Stimulated activated CD4-positive, alpha-beta T cell treated with anti-CD3 and anti-CD28 coated beads, Interleukin-2, amount 100 ng/mL, for 4 hours (primary cell): ENCODE measurements around the gene MTRR.

Experiments used
- DNase-seq: peaks from one replicate; pipeline ENCODE4 v3.0.0-alpha.2; 2020; ENCODE audit warnings: low read depth

MTRR gene

GRCh38 chr5:7857361-7857760 is 11.6 kb upstream of the MTRR start:
- no peak for DNase-seq

DNA sequence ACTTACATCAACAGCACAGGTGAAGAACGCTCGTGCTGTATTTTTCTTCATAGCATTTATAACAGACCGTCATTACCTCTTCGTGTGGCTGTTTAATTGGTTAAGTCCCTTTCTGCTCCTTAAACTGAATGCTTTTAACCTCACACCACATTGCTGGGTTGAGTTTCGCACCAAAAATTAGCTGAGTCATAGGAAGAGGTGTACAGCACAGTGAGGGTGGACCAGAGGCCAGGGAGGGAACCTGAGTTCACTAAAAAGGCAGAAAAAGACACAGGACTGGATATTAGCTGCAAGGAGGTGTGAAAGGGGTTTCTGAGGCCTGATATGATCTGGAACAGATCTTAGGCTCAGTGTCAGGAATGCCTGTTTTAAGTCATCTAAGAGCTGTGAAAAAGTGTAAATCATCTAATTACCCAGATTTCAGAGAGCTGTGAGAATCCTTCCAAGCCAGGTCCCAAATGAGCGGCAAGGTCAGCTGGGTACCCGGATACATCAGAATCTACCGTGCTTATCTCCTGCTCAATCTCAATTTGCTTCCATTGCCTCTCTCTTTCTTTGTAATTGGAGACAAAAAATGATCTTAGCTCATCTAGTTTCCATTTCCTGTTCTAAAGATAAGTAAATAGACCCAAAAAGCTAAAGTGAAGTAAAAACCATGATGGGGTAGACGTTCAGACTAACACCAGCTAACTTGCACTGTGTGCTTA is 10.9 kb upstream of the MTRR start:
- no peak for DNase-seq

DNA sequence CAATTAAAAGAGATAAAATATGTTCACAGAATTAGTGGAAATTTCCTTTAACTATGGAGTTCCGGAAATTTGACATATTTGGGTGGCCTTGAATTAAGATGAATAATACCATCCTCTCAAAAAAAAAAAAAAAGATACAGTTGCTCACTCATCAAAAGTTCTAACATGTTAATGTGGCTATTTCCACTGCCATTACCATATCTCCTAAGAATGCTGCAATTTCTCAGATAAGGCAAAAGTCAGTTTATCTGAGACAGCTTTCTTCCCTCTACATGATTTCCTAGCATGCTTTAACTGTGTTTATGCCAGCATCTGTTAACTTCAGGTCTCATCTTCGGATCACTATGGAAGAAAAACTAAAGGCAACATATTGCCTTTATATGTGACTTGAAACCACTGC is 2.8 kb upstream of the MTRR start:
- DNase-seq = no peak

- DNase-seq = no peak
Observed at GRCh38 chr5:7867260-7867659, 1.7 kb upstream of the MTRR start.

- no peak for DNase-seq
Observed at GRCh38 chr5:7868427-7868772, 548 bp upstream of the MTRR start.

DNA sequence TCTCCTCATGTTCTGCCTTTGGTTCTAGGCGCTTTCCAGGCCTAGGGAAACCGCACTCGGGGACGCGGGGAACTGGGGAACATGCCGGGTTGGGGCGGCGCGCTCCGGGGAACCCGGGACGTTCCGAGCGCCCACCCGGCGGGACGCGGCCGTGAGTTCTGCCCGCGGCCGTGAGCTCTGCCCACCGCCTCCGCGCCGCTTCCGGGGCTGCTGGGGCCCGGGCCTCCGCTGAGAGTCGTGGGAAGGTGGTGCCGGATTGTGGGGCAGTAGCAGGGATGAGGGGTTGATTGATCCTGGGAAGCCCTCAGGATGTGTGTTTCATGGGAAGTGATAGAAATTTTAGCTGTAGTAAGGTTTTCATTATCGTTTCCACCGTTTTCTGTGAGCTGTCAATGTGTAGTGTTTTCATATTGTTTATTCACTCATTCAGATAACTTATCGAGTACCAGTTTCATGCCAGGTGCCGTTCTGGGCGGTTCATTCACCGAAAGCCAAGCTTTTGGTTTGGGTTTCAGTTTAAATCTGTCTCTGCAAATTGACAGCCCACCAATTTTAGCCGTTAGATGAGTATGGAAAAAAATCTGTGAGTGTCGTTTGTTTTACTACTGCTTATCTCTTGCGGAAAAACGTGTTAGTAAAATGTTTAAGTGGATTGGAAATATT is 657 bp downstream of the MTRR start:
- DNase-seq = no peak

GRCh38 chr5:7871653-7872052 is 2.7 kb downstream of the MTRR start:
- DNase-seq = no peak

- no peak for DNase-seq
Observed at GRCh38 chr5:7872517-7873130, 3.7 kb downstream of the MTRR start.

GRCh38 chr5:7873216-7873615 is 4.3 kb downstream of the MTRR start:
- no peak for DNase-seq

- DNase-seq = no peak
Observed at GRCh38 chr5:7874639-7875038, 5.7 kb downstream of the MTRR start.

- DNase-seq = no peak
Observed at GRCh38 chr5:7875151-7875550, 6.2 kb downstream of the MTRR start.

DNA sequence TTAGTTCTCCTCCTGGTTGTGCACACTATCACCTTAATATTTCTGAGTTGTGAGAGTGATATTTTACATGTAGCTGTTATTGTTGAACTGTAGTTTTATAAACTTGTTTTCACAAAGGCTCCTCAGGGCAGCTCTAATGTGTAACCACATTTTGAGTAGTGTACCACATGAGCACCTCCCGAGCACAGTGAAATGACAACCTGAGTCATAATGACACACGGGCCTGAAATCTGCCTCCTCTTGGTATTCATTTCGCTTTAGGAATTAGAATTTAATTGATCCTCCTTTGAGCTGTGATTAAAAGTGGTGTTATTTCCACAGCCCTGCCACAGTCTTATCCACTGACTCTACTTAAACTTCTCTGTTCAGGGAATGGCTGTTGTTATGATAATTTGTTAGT is 7.9 kb downstream of the MTRR start:
- DNase-seq = no peak

DNA sequence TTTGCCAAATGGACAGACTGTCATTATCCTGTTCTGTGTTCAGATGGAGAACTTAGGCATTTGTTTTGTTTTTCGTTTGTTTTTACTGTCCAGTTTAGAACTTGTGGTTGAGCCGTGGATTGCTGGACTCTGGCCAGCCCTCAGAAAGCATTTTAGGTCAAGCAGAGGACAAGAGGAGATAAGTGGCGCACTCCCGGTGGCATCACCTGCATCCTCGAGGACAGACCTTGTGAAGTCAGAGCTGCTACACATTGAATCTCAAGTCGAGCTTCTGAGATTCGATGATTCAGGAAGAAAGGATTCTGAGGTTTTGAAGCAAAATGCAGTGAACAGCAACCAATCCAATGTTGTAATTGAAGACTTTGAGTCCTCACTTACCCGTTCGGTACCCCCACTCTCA is 8.9 kb downstream of the MTRR start:
- DNase-seq = no peak

DNA sequence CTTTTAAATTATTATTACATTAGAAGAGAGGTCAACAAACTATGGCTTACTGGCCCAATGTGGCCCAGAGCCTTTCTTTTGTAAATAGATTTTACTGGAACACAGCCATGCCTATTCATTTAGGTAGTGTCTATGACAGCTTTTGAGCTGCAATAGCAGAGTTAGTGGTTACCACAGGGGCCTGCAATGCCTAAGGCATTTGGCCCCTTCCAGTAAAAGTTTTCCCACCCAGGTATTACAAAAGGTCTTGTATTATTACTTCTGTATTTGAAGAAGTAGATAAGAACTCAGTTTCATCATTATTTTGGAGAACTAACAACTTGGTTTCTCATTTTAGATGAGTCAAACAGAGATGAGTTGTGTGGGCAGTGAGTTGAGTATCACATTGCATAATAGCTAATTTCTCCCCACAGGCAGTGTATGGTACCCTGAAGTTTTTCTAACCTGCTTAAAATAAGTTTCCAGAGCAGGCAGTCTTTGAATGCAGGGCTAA is 9.5 kb downstream of the MTRR start:
- no peak for DNase-seq

- DNase-seq = no peak
Observed at GRCh38 chr5:7881091-7881490, 12.1 kb downstream of the MTRR start.

DNA sequence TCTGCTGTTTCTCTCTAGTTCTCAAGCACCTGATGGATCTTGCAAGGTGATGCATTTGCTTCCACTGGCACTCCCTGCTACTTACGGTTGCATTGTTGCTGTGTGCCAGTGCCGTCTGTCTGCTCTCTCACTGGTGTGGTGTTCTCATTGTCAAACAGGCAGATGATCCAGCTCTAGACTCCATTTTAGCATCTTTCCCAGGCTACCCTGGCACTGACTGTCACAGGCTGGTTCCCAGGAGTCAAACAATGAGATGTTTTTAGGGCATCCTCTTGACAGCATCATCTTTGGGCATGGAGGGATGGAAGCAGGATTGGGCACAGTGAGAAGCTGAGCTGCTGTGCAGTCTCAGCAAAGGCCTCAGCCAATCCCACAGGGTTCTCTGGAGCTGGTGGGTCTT is 12.9 kb downstream of the MTRR start:
- DNase-seq = no peak

DNA sequence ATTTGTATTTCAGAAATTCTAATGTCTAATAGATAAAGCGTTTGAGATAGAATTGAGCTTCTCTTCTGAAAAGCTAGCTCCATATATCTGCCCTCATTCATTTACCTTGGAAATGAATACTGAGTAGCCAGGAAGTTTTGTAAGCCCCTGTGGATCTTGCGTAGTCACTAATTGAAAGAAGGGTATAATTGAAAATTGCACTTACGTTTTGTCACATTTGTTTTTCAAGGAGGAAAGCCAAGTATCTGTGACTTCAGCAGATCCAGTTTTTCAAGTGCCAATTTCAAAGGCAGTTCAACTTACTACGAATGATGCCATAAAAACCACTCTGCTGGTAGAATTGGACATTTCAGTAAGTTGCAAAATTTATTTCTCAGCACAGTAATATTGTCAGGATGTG is 14.0 kb downstream of the MTRR start:
- DNase-seq = no peak

GRCh38 chr5:7884491-7885267 is 15.7 kb downstream of the MTRR start:
- no peak for DNase-seq

- no peak for DNase-seq
Observed at GRCh38 chr5:7886849-7887475, 18.0 kb downstream of the MTRR start.

GRCh38 chr5:7888901-7889300 is 20.0 kb downstream of the MTRR start:
- no peak for DNase-seq

DNA sequence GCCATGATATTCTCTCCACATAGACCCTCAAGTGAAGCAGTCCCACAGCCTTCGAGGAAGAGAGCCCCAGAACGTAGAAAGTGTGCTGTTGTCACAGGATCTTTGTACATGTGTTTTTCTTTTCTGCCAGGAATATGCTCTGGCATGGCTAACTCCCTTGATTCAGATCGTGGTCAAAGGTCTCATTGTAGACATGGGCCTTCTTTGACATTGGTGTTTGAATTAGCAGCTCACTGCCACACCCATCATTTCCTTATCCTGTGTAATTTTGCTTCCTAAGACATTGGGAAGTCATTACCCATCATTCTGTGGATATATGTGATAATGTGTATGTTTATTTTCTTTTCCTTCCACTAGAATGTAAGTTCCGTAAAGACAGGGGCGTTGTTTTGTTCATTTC is 25.5 kb downstream of the MTRR start:
- no peak for DNase-seq

DNA sequence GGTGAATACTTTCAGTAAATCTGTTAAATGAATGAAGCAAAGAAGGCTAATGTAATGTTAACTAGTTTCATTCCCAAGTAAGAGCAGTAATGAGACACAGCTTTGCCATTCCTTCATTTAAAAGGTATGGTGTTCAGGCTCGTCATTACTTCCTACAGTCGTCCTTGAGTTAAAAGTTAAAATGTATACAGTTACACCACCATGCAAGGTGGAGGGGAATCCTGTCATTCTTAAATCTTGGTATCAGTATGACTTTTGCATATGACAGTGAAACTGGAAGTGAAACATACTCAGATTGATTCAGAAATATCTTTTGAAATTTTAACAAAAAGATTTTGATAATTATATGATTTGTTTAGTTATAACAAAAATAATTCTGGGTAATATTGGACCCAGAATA is 25.9 kb downstream of the MTRR start:
- DNase-seq = no peak
